Thymus (tissue), 11 donors: ENCODE results near the gene SNX25. TPM values are rescaled to one million over a fixed set of nuclear protein-coding genes. Genes with fewer than 3 reads are reported as not detected.

Experiments used
- DNase-seq, 9 donors: peaks; one replicate each; pipeline ENCODE4 v3.0.0-alpha.2; 2013; ENCODE audit warnings: low spot score in 9 of 9, low read depth in 6 of 9, missing footprints in 1 of 9
- H3K27ac ChIP-seq, 2 donors: one replicate each; pipeline ENCODE4 v1.5.1; 2013; ENCODE audit warnings: control low read depth in 1 of 2, low read depth in 1 of 2, low read length in 1 of 2, mild to moderate bottlenecking in 1 of 2, moderate library complexity in 1 of 2
- H3K27me3 ChIP-seq, 2 donors: one replicate each; pipeline ENCODE4 v1.5.1; 2013; ENCODE audit warnings: low read length in 1 of 2; ENCODE audit not compliant: control insufficient read depth in 2 of 2, insufficient read depth in 1 of 2
- H3K36me3 ChIP-seq, 2 donors: one replicate each; pipeline ENCODE4 v1.5.1; 2013; ENCODE audit warnings: low read length in 1 of 2, mild to moderate bottlenecking in 1 of 2, moderate library complexity in 1 of 2; ENCODE audit not compliant: control insufficient read depth in 2 of 2, insufficient read depth in 2 of 2
- H3K4me1 ChIP-seq, 2 donors: one replicate each; pipeline ENCODE4 v1.5.1; 2013; ENCODE audit warnings: low read length in 2 of 2; ENCODE audit not compliant: control insufficient read depth in 2 of 2, insufficient read depth in 2 of 2
- H3K4me3 ChIP-seq, 2 donors: one replicate each; pipeline ENCODE4 v1.5.1; 2013; ENCODE audit warnings: low read length in 2 of 2, control low read depth in 1 of 2, mild to moderate bottlenecking in 1 of 2
- H3K9me3 ChIP-seq, 2 donors: one replicate each; pipeline ENCODE4 v1.5.1; 2013; ENCODE audit warnings: low read length in 1 of 2, mild to moderate bottlenecking in 1 of 2; ENCODE audit not compliant: control insufficient read depth in 2 of 2, insufficient read depth in 1 of 2
- WGBS: extraction: QIAGEN DNeasy Blood & Tissue Kit; methylation state at CpG from one replicate; pipeline ENCODE4 v1.1.7; 2013; 5-methylcytosine and 5-hydroxymethylcytosine counted together
- polyA plus RNA-seq: library from polyadenylated mRNA; stranded (reverse); fragments of 200-250 nt; gene quantifications from one replicate; pipeline ENCODE4 v1.2.3, GENCODE V29; 2013
- total RNA-seq: library from RNA; stranded (reverse); fragments of 120-200 nt; gene quantifications from one replicate; pipeline ENCODE4 v1.2.4, GENCODE V29; 2013
- donor health status: healthy.

SNX25 gene
- total and polyA plus RNA-seq, 2 donors, result 7.9 to 8.5 TPM

DNA sequence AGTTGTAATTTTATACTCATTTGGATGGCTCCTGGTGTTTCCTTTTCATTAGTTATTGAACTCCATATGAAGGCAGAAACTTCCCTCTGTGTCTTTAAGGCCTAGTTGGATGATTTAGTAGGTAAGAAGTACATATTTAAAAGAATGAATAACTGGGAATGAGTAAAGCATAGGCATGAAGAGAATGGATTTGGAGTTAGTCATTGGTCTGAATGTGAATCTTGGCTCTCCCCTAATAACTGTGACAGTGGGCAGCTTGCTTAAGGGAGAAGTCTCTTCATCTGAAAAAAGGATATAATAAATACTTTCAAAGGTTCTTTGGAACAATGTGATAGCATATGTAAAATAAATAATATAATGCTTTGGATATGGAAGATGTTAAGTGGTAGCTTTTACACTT lies 13.2 kb downstream of the SNX25 start:
- no peak overlapping the region for H3K27ac ChIP-seq
- no peak for DNase-seq
- no peaks in the 10 kb centered on the region for H3K9me3 ChIP-seq
- H3K27me3 ChIP-seq, result no peaks in the 10 kb centered on the region
- no peak overlapping the region for H3K4me3 ChIP-seq
- no peaks in the 10 kb centered on the region for H3K36me3 ChIP-seq
- H3K4me1 ChIP-seq, result no peaks in the 10 kb centered on the region

DNA sequence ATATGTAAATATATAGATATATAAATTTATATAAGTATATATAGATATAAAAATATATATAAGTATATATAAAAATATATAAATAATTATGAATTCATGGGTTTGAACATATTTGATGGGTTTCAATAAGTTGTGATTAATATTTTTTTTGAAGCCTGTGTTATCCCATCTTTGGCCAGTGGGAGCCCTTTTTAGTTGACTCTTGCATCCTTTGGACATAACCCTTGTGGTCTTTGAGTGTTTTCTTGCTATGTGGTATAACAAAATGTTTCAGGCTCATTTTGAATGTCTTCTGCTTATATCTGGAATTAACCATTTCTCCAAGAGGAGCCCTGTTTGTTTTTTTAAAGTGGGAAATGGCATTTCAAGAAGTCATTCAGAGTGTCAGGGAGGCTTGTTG lies 15.2 kb downstream of the SNX25 start:
- no peak for DNase-seq
- no peaks in the 10 kb centered on the region for H3K36me3 ChIP-seq
- no peak overlapping the region for H3K27ac ChIP-seq
- no peaks in the 10 kb centered on the region for H3K4me1 ChIP-seq
- H3K27me3 ChIP-seq, result no peaks in the 10 kb centered on the region
- no peak overlapping the region for H3K4me3 ChIP-seq
- no peaks in the 10 kb centered on the region for H3K9me3 ChIP-seq

DNA sequence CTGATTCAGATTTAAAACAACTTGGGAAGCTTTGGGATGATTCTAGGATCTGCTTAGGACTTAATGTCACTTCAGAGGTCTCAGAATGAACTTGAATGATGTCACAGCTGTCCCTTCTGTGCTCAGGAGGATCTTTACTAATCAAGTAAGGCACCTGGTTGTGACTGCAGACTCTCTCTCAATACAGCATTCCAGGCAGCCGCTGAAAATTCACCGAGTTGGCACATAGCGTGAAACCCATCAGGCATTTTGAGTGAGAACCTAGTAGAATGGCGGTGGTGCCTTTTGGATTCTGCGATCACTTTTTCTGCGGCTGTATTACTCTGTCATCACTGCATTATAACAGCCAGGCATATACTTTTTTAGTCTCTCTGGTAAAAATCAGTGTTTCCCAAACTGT lies 16.5 kb downstream of the SNX25 start:
- no peak overlapping the region for H3K4me3 ChIP-seq
- WGBS, result 98% methylated on average over 6 of the region's 6 CpGs
- H3K36me3 ChIP-seq, result no peaks in the 10 kb centered on the region
- no peaks in the 10 kb centered on the region for H3K27me3 ChIP-seq
- no peaks in the 10 kb centered on the region for H3K9me3 ChIP-seq
- no peak for DNase-seq
- H3K27ac ChIP-seq, result no peak overlapping the region
- H3K4me1 ChIP-seq, result no peaks in the 10 kb centered on the region

DNA sequence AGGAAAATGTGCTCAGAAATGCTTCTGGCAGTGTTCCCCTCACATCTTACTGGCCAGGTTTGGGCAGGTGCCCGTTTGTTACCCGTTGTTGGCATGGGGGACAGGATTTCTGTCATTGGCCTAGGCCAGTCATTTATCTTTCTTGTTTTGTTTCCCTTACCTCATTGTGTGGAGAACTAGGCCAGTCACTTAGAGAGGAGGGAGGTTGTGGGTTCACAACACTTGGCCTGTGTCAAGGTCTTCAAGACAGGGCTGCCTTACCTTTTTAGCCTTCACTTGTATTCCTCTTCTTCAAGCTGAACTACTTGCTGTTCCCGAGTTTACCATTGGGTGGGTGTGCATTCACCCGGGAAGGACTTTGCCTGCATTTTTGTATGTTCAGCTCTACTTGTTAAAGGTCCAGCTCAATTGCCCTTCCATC lies 17.7 kb downstream of the SNX25 start:
- H3K36me3 ChIP-seq, result no peaks in the 10 kb centered on the region
- H3K4me3 ChIP-seq, result no peak overlapping the region
- no peak overlapping the region for H3K27ac ChIP-seq
- 80% methylated on average over 4 of the region's 4 CpGs for WGBS
- H3K9me3 ChIP-seq, result no peaks in the 10 kb centered on the region
- H3K27me3 ChIP-seq, result no peaks in the 10 kb centered on the region
- DNase-seq, result no peak
- no peaks in the 10 kb centered on the region for H3K4me1 ChIP-seq

DNA sequence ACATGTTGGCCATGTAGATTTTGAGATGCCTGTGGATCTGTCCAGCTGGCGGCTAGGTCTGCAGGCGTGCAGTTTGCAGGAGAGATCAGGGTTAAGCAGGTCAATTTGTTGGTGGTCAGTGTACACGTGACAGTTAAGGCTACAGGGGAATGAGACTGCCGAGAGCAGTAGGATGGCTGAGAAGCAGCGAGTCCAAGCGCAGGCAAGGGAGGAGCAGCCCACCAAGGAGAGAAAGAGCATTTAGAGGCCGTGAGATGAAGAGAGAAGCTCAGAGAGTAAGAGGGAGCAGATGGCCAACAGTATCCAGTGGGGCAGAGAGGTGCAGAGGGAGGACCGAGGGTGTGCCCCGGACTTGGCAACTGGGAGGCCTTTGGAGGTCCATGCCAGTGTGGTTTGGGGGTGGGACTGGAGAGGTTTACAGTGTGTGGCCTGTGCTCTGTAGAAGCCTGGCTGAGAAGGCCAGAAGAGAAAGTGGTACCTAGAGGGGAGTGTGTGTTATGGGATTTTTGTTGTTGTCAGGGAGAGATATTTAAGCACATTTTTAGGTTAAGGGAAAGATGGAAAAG lies 18.4 kb downstream of the SNX25 start:
- no peak for DNase-seq
- no peaks in the 10 kb centered on the region for H3K27me3 ChIP-seq
- no peaks in the 10 kb centered on the region for H3K9me3 ChIP-seq
- no peaks in the 10 kb centered on the region for H3K36me3 ChIP-seq
- no peak overlapping the region for H3K27ac ChIP-seq
- H3K4me3 ChIP-seq, result no peak overlapping the region
- H3K4me1 ChIP-seq, result no peaks in the 10 kb centered on the region
- WGBS, result 98% methylated on average over 9 of the region's 9 CpGs

DNA sequence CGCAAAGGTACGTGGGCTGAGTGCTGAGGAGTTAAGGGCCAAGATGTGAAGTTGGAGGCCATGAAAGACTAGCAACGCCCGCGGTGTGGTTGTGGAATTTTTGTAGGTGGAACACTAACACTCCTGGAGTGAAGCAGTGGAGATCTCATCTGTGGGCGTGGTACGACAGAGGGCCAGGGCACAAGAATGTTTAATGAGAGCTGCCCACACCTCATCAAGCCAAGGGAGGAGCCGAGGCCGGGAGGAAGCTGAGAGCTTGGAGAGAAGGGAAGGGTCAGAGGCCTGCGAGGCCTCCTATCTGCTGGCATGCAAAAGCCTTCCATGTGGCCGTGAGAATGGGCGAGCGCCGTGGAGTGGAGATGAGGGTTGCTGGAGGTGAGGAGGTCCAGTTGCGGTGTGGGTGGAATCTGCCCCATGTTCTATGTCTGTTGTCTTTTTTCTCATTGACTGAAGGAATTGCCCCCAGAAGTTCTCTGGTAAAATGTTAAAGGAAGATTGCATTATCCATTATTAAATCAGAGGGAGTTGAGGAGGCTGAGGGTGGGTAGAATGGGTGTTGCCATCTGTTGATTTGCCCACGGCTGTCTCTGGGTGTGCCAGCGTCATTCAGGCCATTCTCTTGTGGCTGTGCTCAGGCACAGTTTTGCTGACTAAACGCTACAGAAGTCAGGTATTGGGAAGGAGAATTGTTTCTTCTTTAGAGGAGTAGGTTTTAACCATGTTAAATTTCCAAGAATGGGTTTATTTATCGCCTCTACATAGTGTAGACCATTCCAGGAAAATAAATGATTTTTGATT lies 19.8 kb downstream of the SNX25 start:
- DNase-seq, result no peak
- no peak overlapping the region for H3K27ac ChIP-seq
- no peaks in the 10 kb centered on the region for H3K9me3 ChIP-seq
- 96% methylated on average over 19 of the region's 19 CpGs for WGBS
- no peak overlapping the region for H3K4me3 ChIP-seq
- H3K4me1 ChIP-seq, result no peaks in the 10 kb centered on the region
- H3K27me3 ChIP-seq, result no peaks in the 10 kb centered on the region
- no peaks in the 10 kb centered on the region for H3K36me3 ChIP-seq

DNA sequence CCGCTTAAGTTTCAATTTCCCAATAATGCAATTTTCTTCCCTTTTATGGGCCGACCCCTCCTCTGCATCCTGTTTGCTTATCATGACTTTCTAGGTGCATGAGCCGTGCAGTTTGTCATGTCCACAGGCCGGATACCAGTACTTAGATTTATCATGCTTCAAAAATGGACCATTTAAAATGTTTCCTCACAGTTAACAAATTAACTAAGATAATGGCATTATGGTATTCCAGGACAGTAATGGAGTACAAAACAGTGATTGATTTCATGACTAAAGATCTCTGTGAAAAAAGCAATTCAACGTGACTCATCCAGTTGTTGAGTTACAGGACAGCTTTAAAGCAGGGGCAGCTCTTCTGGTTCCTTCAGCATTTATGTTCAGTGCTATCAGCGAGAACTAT lies 23.0 kb downstream of the SNX25 start:
- WGBS, result 93% methylated on average over 6 of the region's 6 CpGs
- no peaks in the 10 kb centered on the region for H3K27me3 ChIP-seq
- no peaks in the 10 kb centered on the region for H3K9me3 ChIP-seq
- H3K27ac ChIP-seq, result no peak overlapping the region
- no peak for DNase-seq
- H3K36me3 ChIP-seq, result no peaks in the 10 kb centered on the region
- H3K4me1 ChIP-seq, result no peaks in the 10 kb centered on the region
- no peak overlapping the region for H3K4me3 ChIP-seq

DNA sequence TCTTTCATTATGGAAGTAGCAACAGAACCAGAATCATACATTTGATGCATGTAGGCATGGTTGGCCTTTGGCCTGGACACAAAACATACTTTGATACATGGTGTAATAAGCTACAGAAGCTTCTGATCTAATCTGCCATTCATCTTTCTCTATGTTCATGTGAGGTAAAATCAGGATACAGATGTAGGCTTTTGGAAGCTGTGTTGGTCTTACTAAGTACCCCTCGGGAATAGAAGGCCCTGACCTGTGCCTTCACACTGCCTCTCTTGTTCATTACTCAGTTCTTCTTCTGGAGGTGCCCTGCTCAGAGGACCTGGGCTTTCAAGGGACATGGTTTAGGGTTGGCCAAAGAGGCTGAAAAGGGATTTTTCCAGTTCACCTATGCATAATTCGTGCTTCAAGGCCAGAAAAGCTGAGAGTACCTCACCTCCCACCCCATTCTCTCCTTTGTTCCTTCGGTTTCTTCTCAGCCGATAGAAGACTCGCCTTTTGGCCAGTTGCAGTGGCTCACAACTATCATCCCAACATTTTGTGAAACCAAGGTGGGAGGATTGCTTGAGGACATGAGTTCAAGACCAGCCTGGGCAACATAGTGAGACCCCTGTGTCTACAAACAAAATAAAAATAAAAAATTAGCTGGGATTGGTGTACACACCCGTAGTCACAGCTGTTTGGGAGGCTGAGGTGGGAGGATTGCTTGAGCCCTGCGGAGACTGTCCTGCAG lies 25.9 kb downstream of the SNX25 start:
- WGBS, result 87% methylated on average over 7 of the region's 7 CpGs
- H3K4me1 ChIP-seq, result no peaks in the 10 kb centered on the region

DNA sequence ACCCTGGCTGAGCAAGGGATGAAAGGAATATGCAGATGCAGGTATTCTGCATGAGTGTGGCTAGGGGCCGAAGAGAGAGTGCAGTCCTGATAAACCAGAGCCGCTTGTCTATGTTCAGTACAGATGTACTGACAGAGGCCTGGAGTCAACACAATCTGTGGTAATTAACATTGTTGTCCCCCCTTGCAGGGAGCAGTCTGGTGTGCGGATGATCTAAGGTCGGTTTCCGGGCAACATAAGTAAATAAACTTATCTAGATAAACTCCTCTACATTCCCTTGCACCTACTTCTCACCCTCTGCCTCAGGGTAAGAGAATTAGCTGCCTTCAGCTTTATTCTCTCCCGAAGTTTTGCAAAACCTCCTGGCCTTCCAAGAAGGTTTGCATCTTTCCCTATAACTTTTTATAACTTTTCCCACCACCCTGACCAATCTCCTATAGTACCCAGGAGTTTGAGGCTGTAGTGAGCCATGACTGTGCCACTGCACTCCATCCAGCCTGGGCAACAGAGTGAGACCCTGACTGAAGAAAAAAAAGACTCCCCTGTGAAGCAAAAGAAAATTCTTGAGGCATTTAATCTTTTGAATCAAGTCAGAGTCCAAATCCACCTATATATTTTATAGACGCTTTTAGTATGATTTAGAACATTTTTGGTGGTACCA lies 26.6 kb downstream of the SNX25 start:
- Histone ChIP-seq H3K9me3 (no peaks in the 10 kb centered on the region), H3K36me3 (no peaks in the 10 kb centered on the region), H3K27me3 (no peaks in the 10 kb centered on the region), H3K27ac (no peak overlapping the region), H3K4me3 (no peak overlapping the region), H3K4me1 (no peaks in the 10 kb centered on the region)
- DNase-seq, result no peak
- WGBS, result 92% methylated on average over 7 of the region's 7 CpGs

More for the DNA sequence above, 25.9 kb downstream of the SNX25 start:
- H3K4me3 ChIP-seq, result no peak overlapping the region
- H3K9me3 ChIP-seq, result no peaks in the 10 kb centered on the region
- H3K36me3 ChIP-seq, result no peaks in the 10 kb centered on the region
- no peaks in the 10 kb centered on the region for H3K27me3 ChIP-seq
- DNase-seq, result no peak
- H3K27ac ChIP-seq, result no peak overlapping the region
